WTC11 (cell line): ENCODE results near the gene GREB1. TPM values are rescaled to one million over a fixed set of nuclear protein-coding genes. Genes with fewer than 3 reads are reported as not detected.

Source experiments
- ATAC-seq: fragments of 200-7000 bp; cut with Tn5 transposase; 2 replicates; pipeline ENCODE4 v1.10.0; 2021; ENCODE audit warnings: mild to moderate bottlenecking, moderate library complexity
- CTCF ChIA-PET: fragments of 300-600 bp; sonication (Branson Sonifier 250); formaldehyde crosslinking; loops from one replicate; lab custom pipeline; 2021; ENCODE audit warnings: antibody characterized with exemption; lab: Charles Lee
- POLR2A ChIA-PET: fragments of 350-600 bp; sonication (Branson Sonifier 250); formaldehyde crosslinking; loops from one replicate; lab custom pipeline; 2021; ENCODE audit warnings: antibody characterized with exemption; lab: Charles Lee
- DNase-seq: peaks from one replicate; pipeline ENCODE4 v3.0.0; 2021; ENCODE audit warnings: low spot score
- H3K27ac Mint-ChIP-seq: 2 replicates; pipeline ENCODE4 v1.8.0; 2021; ENCODE audit warnings: mixed read lengths
- H3K27me3 Mint-ChIP-seq: 2 replicates; pipeline ENCODE4 v1.8.0; 2021; ENCODE audit warnings: low read depth, mild to moderate bottlenecking, moderate library complexity, mixed read lengths
- H3K36me3 Mint-ChIP-seq: 2 replicates; pipeline ENCODE4 v1.8.0; 2021; ENCODE audit warnings: mixed read lengths
- H3K4me1 Mint-ChIP-seq: 2 replicates; pipeline ENCODE4 v1.8.0; 2022; ENCODE audit warnings: mixed read lengths
- H3K4me3 Mint-ChIP-seq: 2 replicates; pipeline ENCODE4 v1.8.0; 2021; ENCODE audit warnings: mild to moderate bottlenecking, moderate library complexity, mixed read lengths
- H3K9me3 Mint-ChIP-seq: 2 replicates; pipeline ENCODE4 v1.8.0; 2021; ENCODE audit warnings: mixed read lengths
- CTCF ChIP-seq: fragments of 200-600 bp; IDR thresholded peaks from 2 replicates; pipeline ENCODE4 v1.8.0; 2022; ENCODE audit warnings: antibody characterized with exemption
- E2F5 ChIP-seq: sonication (generic); formaldehyde crosslinking; IDR thresholded peaks from 2 replicates; pipeline ENCODE4 v1.8.1; 2022; ENCODE audit warnings: mild to moderate bottlenecking, moderate library complexity, missing genetic modification reagents
- EMX1 ChIP-seq: fragments of 250-450 bp; sonication (Bioruptor Pico); IDR thresholded peaks from 2 replicates; pipeline ENCODE4 v1.8.0; 2021; ENCODE audit warnings: mild to moderate bottlenecking
- FOXK1 ChIP-seq: sonication (generic); formaldehyde crosslinking; IDR thresholded peaks from 2 replicates; pipeline ENCODE4 v1.8.0; 2022; ENCODE audit warnings: mild to moderate bottlenecking, moderate library complexity, missing genetic modification reagents
- JUN ChIP-seq: sonication (generic); formaldehyde crosslinking; IDR thresholded peaks from 2 replicates; pipeline ENCODE4 v1.8.0; 2023; ENCODE audit warnings: mild to moderate bottlenecking, missing genetic modification reagents
- MYBL2 ChIP-seq: sonication (generic); formaldehyde crosslinking; IDR thresholded peaks from 2 replicates; pipeline ENCODE4 v1.8.1; 2023; ENCODE audit warnings: mild to moderate bottlenecking, moderate library complexity, missing genetic modification reagents
- NFYB ChIP-seq: sonication (generic); formaldehyde crosslinking; conservative IDR thresholded peaks from 2 replicates; pipeline ENCODE4 v1.8.0; 2022; ENCODE audit warnings: low read depth, missing genetic modification reagents
- PRDM15 ChIP-seq: sonication (generic); formaldehyde crosslinking; IDR thresholded peaks from 2 replicates; pipeline ENCODE4 v1.8.0; 2022; ENCODE audit warnings: missing genetic modification reagents
- PRRX2 ChIP-seq: fragments of 250-450 bp; sonication (Bioruptor Pico); IDR thresholded peaks from 2 replicates; pipeline ENCODE4 v1.8.0; 2021; ENCODE audit warnings: mild to moderate bottlenecking
- STAT6 ChIP-seq: sonication (generic); formaldehyde crosslinking; conservative IDR thresholded peaks from 2 replicates; pipeline ENCODE4 v1.8.1; 2023; ENCODE audit warnings: mild to moderate bottlenecking, low read depth, missing genetic modification reagents, moderate library complexity
- USF1 ChIP-seq: sonication (generic); formaldehyde crosslinking; IDR thresholded peaks from 2 replicates; pipeline ENCODE4 v1.8.0; 2022; ENCODE audit warnings: mild to moderate bottlenecking, missing genetic modification reagents
- ZBTB43 ChIP-seq: sonication (generic); formaldehyde crosslinking; IDR thresholded peaks from 2 replicates; pipeline ENCODE4 v1.8.1; 2023; ENCODE audit warnings: mild to moderate bottlenecking, missing genetic modification reagents
- ZNF138 ChIP-seq: sonication (generic); formaldehyde crosslinking; conservative IDR thresholded peaks from 2 replicates; pipeline ENCODE4 v1.8.1; 2022; ENCODE audit warnings: mild to moderate bottlenecking, moderate library complexity, missing genetic modification reagents
- ZNF232 ChIP-seq: sonication (generic); formaldehyde crosslinking; IDR thresholded peaks from 2 replicates; pipeline ENCODE4 v1.8.0; 2022; ENCODE audit warnings: mild to moderate bottlenecking, missing genetic modification reagents
- ZNF512 ChIP-seq: sonication (generic); formaldehyde crosslinking; IDR thresholded peaks from 2 replicates; pipeline ENCODE4 v1.8.1; 2022; ENCODE audit warnings: missing genetic modification reagents, borderline replicate concordance
- ZSCAN18 ChIP-seq: fragments of 250-450 bp; sonication (Bioruptor Pico); IDR thresholded peaks from 2 replicates; pipeline ENCODE4 v2.1.2; 2022; ENCODE audit warnings: mild to moderate bottlenecking, moderate library complexity
- total RNA-seq: library from RNA; stranded (reverse); gene quantifications from 3 replicates; pipeline ENCODE4 v1.2.3, GENCODE V29; 2021

The GREB1 gene
- total RNA-seq, 1 experiment from 2014 or later: 35.7 TPM

GRCh38 chr2:11581124-11581796, 47.4 kb downstream of the GREB1 start:
- ChIA-PET CTCF (interaction anchor here (1.0 to 7.9 kb wide), 10 partner anchors 13 to 118 kb away, joined by 5 to 229 read pairs (median 18); partner anchors contain the start of genes E2F6 and GREB1), POLR2A (no interaction called here)
- no peak for DNase-seq
- H3K36me3 Mint-ChIP-seq: peaks cover 34% of the 10 kb centered on the region
- H3K4me1 Mint-ChIP-seq: peaks cover 33% of the 10 kb centered on the region
- H3K4me3 Mint-ChIP-seq: no peak overlapping the region
- TF ChIP-seq ZNF512 (CRISPR knock-in tag): no peak
- TF ChIP-seq MYBL2 (CRISPR knock-in tag): no peak
- no peak for TF ChIP-seq ZNF232 (CRISPR knock-in tag)
- no peak for TF ChIP-seq PRDM15 (CRISPR knock-in tag)
- TF ChIP-seq NFYB (CRISPR knock-in tag): no peak
- no peak for TF ChIP-seq EMX1 (CRISPR knock-in tag)
- TF ChIP-seq CTCF: no peak
- no peak for TF ChIP-seq PRRX2 (CRISPR knock-in tag)
- TF ChIP-seq E2F5 (CRISPR knock-in tag): no peak
- TF ChIP-seq ZSCAN18 (CRISPR knock-in tag): no peak
- TF ChIP-seq JUN (CRISPR knock-in tag): no peak
- H3K9me3 Mint-ChIP-seq: no peaks in the 10 kb centered on the region
- no peaks in the 10 kb centered on the region for H3K27me3 Mint-ChIP-seq
- 0 out of 2 replicates have a peak overlapping the region, but pooled peaks have one; percentile 43 for H3K27ac Mint-ChIP-seq
- no peak for ATAC-seq

- H3K9me3 Mint-ChIP-seq: no peaks in the 10 kb centered on the region
- CTCF ChIA-PET: interaction anchor here (0.6 to 7.9 kb wide), 44 partner anchors 9 to 449 kb away, joined by 3 to 229 read pairs (median 5); partner anchors contain the start of genes E2F6, GREB1 and LPIN1
- POLR2A ChIA-PET: no interaction called here
- no peaks in the 10 kb centered on the region for H3K27me3 Mint-ChIP-seq
- no peak overlapping the region; the same call in 1 of the 2 replicates for H3K27ac Mint-ChIP-seq
- no peak for DNase-seq
- peak; percentile 6 for ATAC-seq
- no peak overlapping the region for H3K4me3 Mint-ChIP-seq
- peaks cover 33% of the 10 kb centered on the region for H3K4me1 Mint-ChIP-seq
- peaks cover 31% of the 10 kb centered on the region for H3K36me3 Mint-ChIP-seq
- TF ChIP-seq ZBTB43 (no peak), JUN (CRISPR knock-in tag) (no peak), FOXK1 (no peak), STAT6 (CRISPR knock-in tag) (no peak), USF1 (CRISPR knock-in tag) (no peak), ZNF138 (CRISPR knock-in tag) (no peak)
Measured at GRCh38 chr2:11581797-11582611, 48.2 kb downstream of the GREB1 start.
